Inflammatory macrophage (primary cell): ENCODE data around the gene PSIP1.
A peak's percentile ranks its signal among the peaks of the same experiment; 100 is the strongest.

Experiments used
- DNase-seq, 2 donors: peaks; one replicate each; pipeline ENCODE4 v3.0.0-alpha.2; 2020 to 2022

The PSIP1 gene

GRCh38 chr9:15430920-15431844 lies 79.6 kb downstream of the PSIP1 start:
- DNase-seq: peak; percentile 30 to 39

DNA sequence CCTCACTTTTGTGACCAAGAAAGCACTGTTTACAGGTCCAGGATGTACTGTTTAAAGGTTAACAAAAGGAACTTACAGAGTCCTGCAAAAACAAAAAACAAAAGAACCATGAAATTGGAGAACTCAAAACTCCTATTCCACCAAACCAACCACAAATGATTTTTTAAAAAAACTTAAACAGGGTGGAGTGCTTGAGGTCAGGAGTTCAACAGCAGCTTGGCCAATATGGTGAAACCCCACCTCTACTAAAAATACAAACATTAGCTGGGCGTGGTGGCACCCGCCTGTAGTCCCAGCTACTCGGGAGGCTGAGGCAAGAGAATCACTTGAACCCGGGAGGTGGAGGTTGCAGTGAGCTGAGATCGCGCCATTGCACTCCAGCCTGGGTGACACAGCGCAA lies 83.1 kb downstream of the PSIP1 start:
- DNase-seq: peak in 1 of 2 donors; percentile 68

GRCh38 chr9:15426019-15426418 lies 84.8 kb downstream of the PSIP1 start:
- no peak for DNase-seq

- peak; percentile 20 to 22 for DNase-seq
Observed at GRCh38 chr9:15423231-15423985, 87.4 kb downstream of the PSIP1 start.

GRCh38 chr9:15422372-15423230 lies 88.2 kb downstream of the PSIP1 start, which contains the start of gene SNAPC3:
TSS of gene SNAPC3 (plus strand) at chr9:15422876. CDS start at chr9:15422880, 4 bp downstream.
- DNase-seq: peak; percentile 95 to 96

- no peak for DNase-seq
Observed at GRCh38 chr9:15421990-15422371, 88.8 kb downstream of the PSIP1 start.

DNA sequence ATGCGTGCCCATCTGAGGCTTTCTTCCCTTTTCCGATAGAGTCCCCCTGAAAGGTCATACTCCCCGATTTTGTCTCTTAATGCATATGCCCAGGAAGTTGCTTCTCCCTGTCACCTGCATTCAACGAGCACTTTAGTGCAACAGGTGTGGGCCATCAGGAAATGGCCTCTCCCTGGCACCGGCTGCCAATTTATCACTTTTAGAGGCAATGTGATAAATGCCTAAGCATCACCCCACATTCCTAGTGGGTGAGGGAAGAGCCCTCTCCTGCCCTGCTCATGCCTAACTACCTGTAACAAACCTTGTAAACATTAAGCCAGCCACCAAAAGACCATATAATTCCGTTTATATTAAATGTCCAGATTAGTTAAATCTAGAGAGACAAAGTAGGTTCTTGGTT lies 89.2 kb downstream of the PSIP1 start:
- DNase-seq: no peak

DNA sequence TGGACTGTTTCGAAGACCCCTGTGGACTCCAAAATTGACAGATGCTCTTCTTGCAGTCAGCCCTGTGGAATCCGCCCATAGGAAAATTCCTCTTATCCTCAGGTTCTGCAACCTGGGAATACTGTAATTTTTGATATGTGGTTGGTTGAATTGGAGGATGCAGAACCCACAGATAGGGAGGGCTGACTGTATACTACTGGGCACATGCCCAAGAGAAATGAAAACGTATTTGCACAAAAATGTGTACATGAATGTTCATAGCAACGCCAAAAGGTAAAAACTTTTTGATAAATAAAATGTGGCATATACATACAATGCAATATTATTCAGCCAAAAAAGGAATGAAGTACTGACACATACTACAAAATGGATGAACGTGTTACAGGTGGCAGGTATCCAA lies 90.0 kb downstream of the PSIP1 start:
- DNase-seq: no peak

GRCh38 chr9:15417626-15418025 lies 93.1 kb downstream of the PSIP1 start:
- DNase-seq: no peak

DNA sequence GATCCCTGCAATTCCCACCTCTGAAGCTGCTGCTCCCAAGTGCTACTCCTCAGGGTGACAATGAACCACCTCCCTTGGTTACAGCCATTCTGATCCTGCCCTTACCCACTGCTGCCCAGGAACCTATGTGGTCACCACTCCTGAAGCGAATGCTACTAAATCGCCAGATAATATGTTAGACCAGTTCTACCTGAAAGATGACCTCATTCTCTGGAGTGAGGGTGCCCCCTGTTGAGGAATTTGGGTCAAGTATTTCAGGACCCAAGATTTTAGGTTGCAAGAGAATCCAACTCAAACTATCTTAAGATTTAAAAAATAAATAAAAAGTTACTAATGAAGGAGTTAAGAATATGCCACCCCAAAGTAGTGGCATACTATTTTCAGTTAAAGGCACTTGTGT lies 93.9 kb downstream of the PSIP1 start:
- peak; percentile 45 to 56 for DNase-seq
